HG03460 (cell line): ENCODE results near the gene PAX1.

Source experiments
- ATAC-seq: cut with Tn5 transposase; IDR thresholded peaks from one replicate; pipeline ENCODE4 v1.9.1; 2021; ENCODE audit not compliant: unreplicated experiment

Gene PAX1

DNA sequence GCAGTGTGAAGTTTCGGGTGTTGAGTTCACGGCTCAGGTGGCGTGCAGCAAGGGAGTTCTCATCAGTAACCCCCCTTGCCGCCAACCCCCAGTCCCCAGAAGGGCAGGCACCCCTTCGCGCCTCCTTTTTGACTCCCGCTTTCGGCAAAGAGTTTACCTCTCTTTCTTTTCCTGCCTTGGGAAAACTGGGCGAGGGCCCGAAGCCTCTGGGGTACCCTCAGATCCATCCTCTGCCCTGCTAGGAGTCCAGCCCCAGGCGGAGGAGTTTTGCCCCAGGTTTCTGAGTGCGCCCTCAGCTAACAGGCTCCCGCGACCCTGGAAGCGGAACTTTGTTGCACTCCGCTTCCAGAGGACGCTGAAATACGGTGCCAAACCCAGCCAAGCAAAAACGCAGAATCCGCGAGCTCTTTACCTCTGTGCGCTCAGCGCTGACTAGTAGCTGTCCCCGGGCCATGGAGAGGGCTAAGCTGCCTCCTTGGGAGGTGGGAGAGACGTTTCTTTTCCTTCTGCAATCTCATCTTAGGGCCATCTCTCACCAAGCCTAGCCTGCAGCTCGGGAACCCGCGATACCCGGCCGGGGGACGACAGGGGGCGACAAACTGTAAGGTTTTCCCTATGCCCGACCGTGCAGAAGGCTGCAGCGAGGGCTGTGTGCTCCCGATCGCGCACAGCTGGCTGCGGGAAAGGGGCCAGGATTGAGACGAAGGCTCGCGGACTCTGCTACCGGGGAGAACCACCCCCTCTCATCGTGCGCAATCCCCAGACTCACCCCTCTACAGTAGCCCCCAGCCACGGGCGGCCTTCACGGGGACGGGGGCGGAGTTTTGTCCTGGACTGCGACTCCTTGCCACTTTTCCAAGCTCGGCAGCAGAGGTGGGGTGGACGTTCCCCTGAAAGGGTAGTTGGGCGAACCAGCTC is 2.7 kb upstream of the PAX1 start:
- ATAC-seq: no peak

DNA sequence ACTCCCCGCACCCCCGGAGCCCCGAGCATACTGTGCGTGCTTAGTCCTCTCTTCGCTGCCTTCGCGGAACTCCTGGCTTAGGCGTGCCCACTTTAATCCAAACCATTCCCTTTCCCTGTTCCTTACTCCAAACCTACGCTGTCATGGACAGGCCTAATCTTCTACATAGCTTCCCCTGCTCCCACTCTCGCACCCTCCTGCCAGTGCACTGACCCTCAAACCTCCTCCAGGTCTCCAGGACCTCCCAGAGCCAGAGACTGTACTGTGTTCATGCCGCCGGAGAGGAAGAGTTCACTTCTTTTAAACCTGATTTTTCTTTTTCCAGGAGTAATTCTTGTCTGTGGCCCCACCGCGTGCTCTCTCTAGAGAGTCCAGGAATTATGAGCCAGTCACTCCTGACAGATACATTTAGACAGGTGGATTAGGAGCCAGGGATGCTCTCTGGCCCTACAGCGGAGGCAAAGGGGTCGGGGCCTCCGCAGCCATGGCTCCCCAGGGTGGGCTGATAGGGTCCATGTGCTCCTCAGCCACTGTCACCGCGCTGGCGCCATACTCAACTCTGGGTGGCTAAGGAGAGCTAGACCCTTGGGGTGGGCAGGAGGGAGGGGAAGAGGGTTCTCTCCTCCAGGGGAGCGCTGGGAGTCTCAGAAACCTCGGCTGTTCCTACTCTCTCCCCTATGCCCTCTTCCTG is 1.6 kb upstream of the PAX1 start:
- ATAC-seq: no peak

DNA sequence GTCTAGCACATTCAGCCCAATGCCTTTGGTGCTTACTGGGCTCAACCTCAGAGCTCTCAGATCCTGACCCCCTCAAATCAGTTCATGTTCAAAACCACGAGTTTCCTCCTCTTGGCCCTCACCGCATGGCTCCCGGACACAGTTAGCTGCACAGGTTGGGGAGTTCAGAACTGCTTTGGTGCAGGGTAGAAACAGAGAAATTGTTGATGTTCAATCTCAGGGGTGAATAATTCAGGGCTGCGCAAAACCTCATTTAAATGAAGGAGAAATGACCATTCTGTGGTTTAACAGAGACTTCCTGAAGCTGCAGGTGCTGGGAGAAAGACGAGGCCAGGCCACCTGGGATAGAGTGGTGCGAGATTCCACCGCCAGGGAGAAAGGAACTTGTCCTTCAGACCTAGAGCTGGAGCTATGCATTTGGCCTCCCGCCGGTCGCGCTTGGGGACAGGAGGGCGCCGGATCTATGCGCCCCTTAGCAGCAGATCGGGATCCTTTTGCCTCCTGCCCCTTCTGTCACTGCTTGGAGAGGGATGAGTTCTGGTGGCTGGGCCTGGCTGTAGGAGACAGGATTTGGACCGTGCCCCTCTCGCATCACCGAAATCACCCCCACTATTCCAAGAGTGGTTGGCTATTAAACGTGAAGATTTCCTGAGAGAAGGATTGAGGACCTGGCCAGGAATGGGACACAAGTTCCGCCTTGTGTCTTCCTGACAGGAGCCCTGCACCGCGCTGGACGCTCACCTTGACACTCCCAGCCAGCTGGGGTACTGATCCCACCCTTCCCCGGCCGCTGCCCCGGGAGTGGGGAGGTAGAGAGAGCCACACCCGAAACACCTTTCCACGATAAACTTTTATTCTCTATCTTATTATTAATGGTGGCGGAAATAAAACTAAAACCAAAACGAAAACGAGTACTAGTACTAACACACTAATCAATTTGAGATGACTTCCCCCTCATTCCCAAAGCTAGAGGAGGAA is 767 bp upstream of the PAX1 start:
- no peak for ATAC-seq

DNA sequence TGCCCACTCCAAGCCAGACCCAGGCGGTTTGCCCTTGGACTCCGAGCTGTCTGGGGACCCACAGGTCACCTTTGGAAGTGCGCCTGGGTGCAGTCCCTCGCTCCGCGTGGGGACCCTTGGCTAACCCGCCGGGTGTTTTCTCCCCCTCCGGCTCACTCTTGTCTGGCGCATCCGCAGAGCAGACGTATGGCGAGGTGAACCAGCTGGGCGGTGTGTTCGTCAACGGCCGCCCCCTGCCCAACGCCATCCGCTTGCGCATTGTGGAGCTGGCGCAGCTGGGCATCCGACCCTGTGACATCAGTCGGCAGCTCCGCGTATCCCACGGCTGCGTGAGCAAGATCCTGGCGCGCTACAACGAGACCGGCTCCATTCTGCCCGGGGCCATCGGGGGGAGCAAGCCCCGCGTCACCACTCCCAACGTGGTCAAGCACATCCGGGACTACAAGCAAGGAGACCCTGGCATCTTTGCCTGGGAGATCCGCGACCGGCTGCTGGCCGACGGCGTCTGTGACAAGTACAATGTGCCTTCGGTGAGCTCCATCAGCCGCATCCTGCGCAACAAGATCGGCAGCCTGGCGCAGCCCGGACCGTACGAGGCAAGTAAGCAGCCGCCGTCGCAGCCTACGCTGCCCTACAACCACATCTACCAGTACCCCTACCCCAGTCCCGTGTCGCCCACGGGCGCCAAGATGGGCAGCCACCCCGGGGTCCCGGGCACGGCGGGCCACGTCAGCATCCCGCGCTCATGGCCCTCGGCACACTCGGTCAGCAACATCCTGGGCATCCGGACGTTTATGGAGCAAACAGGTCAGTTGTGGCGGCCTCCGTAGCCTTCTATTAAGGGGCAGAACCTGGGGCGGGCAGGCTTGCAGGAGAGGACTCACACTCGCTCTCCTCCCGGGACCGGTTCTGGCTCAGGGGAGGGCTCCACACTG is 1.1 kb downstream of the PAX1 start:
- ATAC-seq: no peak

DNA sequence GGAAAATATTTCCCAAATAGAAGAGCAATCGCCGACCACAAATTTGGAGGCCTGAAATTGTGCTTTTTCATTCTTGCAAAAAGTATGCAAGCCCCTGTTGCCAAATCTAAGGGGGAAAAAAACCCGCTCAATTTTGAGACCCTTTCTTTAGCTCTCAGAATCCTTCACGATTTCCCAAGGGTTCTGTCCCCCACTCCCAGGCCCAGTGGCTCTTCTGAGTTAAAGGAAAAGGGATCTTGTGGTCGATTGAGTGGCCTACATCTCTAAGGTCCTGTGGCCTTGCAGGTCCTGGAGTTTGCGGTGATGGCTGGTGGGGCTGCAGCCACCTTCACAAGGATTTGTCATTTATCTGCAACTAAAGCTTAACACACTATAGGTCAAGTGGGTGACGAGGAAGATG is 1.8 kb downstream of the PAX1 start:
- ATAC-seq: no peak

DNA sequence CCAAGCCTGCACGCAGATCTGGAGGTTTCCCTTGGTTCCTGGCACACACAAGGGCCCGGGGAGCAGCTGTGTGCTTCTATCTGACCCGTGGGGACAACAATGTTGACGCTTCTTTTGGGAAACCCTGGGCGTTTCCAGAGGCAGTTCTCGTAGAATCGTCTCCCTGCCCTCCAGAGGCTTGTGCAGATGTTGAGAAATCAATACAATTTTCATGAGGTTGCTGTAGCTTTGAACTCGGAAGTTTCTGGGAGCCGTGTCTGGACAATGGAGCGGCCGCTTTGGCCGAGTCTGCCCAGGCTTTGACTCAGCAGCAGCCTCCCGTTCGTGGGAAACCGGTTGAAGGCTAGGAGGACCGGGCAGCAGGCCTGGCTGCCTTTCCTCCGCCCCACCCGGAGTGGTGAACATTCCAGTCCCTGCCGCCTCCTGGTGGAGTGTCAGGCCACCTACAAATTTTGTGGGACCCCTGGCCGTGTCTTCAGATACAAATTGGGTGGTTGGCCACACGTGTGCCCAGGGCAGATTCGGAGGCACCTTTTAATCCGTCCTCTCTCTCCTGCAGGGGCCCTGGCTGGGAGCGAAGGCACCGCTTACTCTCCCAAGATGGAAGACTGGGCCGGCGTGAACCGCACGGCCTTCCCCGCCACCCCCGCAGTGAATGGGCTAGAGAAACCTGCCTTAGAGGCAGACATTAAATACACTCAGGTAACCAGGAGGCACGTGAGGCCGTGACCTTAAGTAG is 2.7 kb downstream of the PAX1 start:
- no peak for ATAC-seq

DNA sequence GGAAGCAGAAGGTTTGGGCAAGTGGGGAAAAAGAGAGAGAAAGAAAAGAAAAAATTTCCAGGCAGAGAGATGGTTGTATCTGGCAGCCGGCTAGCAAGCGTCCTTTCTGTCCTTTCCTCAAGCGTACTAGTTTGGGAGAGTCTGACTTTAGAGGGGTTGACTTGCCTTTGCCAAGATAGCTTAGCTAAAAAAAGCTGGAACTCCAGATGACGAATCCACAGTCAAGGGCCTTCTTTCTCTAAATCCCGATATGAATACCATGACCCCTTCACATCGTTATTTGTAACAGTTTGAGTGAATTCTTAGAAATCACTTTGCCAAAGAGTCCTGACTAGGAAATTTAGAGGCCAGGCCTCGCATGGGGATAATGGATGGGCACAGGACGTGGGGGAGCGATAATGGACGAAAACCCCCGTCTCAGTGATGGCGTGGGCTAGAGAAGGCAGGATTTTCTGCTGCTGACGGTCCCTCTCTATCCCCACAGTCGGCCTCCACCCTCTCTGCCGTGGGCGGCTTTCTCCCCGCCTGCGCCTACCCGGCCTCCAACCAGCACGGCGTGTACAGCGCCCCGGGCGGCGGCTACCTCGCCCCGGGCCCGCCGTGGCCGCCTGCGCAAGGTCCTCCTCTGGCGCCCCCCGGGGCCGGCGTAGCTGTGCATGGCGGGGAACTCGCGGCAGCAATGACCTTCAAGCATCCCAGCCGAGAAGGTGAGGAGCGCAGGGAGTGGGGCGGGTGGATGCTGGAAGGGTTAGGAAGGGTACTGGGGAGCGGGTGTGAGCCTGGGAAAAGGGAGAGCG is 3.5 kb downstream of the PAX1 start:
- no peak for ATAC-seq

DNA sequence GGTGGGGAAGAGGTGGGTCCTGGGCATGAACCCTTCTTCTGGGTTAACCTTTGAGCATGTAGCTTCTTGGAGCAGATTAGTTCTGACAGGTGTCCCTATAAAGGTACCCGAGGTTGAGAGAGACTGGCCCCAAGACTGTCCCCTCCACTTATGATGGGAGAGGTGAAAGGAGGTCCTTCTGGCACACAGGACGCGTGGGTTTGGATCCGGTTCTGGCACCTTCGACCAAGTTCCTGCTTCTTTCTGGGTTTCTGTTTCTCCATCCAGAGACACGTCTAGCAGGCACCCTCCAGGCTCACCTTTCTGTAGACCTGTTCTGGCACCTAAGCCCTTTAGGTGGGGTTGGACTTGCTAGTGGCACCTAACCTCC is 4.1 kb downstream of the PAX1 start:
- ATAC-seq: no peak

DNA sequence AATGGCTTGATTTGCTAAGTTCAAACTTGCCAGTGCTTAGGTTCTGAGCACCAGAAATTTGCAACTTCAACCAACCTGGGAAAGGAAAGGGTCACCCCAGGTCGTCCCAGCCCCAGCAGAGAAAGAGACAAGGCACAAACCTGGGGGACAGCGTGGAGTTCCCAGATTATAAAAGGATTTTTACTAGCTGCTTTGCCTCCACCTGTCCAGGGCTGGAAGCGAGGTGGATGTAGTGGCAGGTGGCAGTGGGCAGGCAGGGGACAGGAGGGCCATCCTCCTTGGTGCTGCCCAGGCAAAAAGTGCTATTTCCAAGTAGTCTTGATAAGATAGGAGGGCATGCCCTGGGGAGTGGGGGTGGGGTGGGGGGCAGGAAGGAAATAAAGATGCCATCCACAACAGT is 4.9 kb downstream of the PAX1 start:
- ATAC-seq: no peak

DNA sequence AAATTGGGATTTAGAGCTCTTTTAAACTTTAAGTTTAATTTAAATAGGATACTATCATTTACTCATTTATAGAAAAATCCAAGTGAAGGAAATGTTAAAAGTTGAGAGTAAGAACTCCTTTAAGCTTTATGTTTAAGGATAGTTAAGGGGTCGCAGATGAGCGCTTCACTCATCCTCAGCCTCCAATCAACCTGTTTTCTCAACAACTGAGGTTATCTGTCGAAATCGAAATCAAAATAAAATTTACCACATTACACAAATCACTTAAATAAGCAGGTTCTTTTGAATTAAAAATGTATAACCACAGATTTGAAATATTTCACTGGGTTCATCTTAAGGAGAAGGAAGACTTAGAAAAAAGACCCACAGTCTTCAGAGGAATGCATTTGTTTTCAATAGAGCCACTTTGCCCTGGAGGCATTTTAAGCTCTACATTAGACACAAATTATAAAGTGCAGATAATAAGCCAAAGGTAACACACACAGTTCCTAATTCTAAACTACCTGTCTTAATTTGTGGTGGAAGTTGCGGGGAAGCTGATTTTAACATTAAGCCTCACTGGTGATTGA is 5.5 kb downstream of the PAX1 start:
- no peak for ATAC-seq

DNA sequence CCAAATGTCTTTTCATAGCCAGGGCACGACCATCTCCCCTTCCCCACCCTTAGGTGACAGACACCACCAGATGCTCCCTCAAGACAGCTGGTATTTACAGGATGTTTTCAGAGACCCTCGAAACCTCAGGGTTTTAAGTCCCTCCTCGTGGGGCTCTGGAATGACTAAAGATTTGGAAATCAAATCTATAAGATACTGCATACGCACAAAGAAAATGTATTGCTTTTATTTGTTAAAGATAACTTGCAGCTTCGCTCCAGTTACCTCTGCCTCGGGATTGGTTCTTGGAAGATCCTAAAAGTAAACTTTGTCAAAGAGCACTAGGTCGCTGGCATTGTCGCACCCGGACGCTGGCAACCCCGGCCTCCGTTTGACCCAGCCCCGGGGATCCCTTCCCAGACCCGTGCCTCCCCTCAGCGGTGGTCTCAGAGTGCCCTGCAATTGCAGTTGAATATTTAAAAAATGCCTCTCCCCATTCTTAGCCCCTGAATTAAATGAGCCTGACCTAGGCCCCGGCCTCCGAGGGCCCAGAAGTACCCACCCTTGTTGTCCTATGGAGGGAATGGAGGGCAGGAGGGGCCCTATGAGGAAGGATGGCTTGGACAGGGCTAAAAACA is 7.1 kb downstream of the PAX1 start:
- ATAC-seq: no peak

DNA sequence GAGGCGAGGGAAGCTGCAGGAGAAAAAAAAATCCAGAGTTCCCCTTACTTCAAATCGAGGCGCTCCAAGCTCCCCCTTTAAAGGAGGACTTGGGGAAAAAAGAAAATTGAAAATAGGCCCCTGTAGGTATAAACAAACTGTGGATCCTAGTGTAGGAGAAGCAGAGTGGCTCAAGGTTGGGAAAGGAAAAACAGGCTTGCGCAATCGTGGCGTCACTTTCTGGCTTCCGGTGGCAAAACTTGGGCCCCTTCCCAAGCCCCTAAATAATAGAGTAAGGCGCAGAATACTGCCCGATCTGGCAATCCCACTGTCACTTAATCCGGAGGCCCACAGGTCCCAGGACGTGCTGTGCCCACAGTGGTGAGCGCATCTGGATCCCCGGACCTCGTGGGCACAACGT is 8.0 kb downstream of the PAX1 start:
- no peak for ATAC-seq

DNA sequence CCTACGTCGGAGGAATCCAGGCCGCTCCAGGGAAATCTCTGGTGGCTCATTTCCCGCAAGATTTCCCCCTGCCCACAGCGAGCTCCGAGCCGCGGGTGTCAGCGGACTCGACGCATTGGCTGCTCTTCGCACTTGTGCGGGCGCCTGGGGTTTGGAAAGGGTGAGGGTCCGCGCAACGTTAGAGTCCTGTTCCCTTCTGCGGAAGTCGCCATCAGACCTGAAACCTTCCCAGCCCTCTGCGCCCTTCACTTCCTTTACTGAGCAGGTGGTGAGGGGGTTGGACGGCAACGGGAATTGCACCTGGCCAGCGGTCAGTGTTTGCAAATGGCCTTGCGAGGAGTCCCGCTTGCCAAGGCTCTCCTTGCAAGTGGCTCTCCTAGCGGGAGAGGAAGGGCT is 8.4 kb downstream of the PAX1 start:
- ATAC-seq: no peak

DNA sequence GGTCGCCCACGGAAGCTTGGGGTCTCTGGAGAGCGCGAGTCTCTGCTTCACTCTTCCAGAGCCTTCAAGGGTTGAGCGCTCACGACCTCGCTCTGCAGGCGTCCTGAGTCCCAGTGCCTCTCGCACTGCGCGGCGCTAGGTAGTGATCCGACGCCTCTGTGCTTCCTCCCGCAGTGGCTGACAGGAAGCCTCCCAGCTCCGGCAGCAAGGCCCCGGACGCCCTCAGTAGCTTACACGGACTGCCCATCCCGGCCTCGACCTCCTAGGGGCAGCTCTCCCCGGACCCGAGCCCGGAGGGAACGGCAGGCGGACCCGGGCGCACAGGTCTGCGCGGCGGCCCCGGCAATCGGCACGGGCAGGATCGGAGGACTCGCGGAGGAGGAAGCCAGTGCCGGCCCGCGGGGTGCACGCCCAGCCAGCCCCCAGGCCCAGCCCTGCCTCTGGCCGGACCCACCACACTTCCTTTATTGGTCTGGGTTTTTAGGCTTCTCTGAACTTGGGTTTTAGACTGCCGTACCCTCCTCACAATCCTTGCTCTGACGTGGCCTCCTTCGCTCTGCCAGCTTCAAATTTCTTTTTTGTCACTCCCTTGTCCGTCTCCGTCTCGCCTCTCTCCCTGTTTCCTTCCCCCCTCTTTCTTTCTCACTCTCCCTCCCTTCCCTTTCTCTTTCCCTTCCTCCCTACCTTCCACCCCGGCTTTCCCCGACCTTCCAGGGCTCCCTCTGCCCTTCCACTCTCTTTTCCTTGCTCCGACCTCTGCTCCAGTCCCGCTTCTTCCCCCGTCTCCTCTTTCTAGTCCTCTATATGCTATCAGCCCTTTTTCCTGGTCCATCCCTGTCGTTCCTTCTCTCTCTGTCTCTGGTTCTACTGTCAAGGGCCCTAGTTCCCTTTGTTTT is 9.1 kb downstream of the PAX1 start:
- ATAC-seq: no peak

DNA sequence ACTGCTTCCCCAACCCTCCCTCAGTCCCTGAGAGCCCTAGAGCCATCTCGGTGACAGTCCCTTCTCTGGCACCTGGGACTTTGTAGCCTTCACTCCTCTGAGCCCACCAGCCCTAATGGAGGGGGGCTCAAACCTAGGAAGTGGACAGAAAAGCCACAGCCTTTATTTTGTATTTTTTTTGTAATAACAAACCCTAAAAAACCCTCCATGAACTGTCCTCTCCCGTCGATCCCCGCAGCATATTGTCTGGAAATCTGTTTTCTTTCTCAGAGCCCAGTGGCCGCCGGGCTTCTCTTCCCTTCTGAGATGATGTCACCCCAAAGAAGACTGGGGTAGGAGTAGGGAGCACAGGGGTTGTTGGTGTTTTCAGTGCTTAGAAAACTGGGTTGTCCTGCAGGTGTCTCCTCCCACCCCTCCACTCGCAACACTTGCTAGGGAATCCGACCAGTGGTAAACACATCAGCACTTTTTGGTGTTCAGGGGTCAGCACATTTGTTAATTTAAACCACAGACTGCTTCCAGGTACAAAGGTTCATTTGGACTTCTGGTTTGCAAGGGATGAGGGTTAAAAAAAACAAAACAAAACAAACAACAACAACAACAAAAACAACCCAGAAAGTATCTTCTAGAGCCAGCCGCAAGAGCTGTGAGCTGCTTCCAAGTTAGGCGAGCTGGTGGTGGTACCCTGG is 9.9 kb downstream of the PAX1 start:
- no peak for ATAC-seq

DNA sequence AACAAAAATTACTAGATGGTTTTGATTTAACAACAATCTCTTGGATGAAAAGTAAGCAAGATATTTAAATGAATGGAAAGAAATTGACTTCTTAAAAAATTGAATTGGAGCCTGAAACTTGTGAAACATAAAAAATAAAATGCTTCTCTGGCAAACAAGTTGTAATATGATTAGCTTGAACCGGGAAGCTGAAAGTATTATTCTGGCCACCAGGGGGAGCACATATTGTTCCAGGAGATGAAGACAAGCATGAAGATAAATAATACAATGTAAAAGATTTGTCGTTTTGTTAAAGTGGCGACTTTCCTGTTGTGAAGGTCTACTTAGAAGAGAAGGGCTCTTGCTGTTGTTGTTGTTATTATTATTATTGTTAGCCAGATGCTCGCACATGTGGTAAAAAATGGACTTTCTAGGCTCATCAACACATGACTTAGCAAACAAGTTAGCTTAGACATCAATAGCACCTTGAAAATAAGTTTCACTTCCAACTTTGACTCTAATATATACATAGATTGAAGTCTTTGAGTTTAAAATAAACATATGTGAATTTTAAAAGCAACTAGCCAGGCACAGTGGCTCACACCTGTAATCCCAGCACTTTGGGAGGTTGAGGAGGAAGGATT is 14.2 kb downstream of the PAX1 start:
- ATAC-seq: no peak
